Ishikawa (cell line): ENCODE results near the gene LFNG.

ENCODE experiments used
- CEBPB ChIP-seq: IDR thresholded peaks from 2 replicates; pipeline ENCODE4 v1.6.1; 2012
- CREB1 ChIP-seq: IDR thresholded peaks from 2 replicates; pipeline ENCODE4 v1.6.1; 2012; ENCODE audit warnings: low read depth
- EGR1 ChIP-seq: IDR thresholded peaks from 2 replicates; pipeline ENCODE4 v1.6.1; 2012
- EP300 ChIP-seq: IDR thresholded peaks from 2 replicates; pipeline ENCODE4 v1.6.1; 2012; ENCODE audit warnings: borderline replicate concordance
- FOXM1 ChIP-seq: IDR thresholded peaks from 2 replicates; pipeline ENCODE4 v1.6.1; 2012; ENCODE audit warnings: low read depth, borderline replicate concordance
- NFIC ChIP-seq: IDR thresholded peaks from 2 replicates; pipeline ENCODE4 v1.6.1; 2012
- RAD21 ChIP-seq: IDR thresholded peaks from 2 replicates; pipeline ENCODE4 v1.6.1; 2012; ENCODE audit warnings: low read depth
- TAF1 ChIP-seq: IDR thresholded peaks from 2 replicates; pipeline ENCODE4 v1.6.1; 2012; ENCODE audit warnings: low read depth, mild to moderate bottlenecking
- TCF12 ChIP-seq: IDR thresholded peaks from 2 replicates; pipeline ENCODE4 v1.6.1; 2012; ENCODE audit warnings: low read depth
- TEAD4 ChIP-seq: IDR thresholded peaks from 2 replicates; pipeline ENCODE4 v1.6.1; 2012
- YY1 ChIP-seq: IDR thresholded peaks from 2 replicates; pipeline ENCODE4 v1.6.1; 2012; ENCODE audit warnings: low read depth
- ZBTB7A ChIP-seq: IDR thresholded peaks from 2 replicates; pipeline ENCODE4 v1.6.1; 2012; ENCODE audit warnings: low read depth
- TF ChIP-seq, protein P1 (sequence below): IDR thresholded peaks from 2 replicates; pipeline ENCODE4 v1.6.1; 2012
- TF ChIP-seq, protein P2 (sequence below): IDR thresholded peaks from 2 replicates; pipeline ENCODE4 v1.6.1; 2012; ENCODE audit warnings: low read depth, mild to moderate bottlenecking
- TF ChIP-seq, protein P3 (sequence below): IDR thresholded peaks from 2 replicates; pipeline ENCODE4 v1.6.1; 2012

The LFNG gene

DNA sequence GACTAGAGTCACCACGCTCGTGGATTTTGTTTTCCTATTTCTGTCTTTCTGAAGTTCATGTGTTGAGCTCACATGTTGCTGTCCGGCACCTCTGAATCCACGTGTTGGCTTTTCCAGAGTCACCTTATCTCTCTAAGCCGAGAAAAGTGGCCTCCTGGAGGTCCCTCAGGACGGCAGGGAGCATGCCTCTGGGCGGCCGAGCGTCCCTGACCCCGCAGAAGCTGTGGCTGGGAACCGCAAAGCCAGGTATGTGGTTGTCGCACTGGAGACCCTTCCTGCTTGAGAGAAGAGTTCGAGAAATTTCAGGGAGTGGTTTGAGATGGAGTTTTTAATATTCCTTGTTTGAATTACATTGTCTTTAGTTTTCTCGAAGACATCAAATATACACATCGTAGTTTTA is 51.8 kb downstream of the LFNG start:
- TF ChIP-seq FOXM1 (no peak), CEBPB (no peak), TAF1 (no peak), EGR1 (no peak), NFIC (no peak), TEAD4 (no peak), EP300 (no peak), CREB1 (no peak), ZBTB7A (no peak), YY1 (no peak), TCF12 (no peak), RAD21 (no peak)
- TF ChIP-seq, protein P1, sequence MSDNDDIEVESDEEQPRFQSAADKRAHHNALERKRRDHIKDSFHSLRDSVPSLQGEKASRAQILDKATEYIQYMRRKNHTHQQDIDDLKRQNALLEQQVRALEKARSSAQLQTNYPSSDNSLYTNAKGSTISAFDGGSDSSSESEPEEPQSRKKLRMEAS = no peak
- TF ChIP-seq, protein P2, sequence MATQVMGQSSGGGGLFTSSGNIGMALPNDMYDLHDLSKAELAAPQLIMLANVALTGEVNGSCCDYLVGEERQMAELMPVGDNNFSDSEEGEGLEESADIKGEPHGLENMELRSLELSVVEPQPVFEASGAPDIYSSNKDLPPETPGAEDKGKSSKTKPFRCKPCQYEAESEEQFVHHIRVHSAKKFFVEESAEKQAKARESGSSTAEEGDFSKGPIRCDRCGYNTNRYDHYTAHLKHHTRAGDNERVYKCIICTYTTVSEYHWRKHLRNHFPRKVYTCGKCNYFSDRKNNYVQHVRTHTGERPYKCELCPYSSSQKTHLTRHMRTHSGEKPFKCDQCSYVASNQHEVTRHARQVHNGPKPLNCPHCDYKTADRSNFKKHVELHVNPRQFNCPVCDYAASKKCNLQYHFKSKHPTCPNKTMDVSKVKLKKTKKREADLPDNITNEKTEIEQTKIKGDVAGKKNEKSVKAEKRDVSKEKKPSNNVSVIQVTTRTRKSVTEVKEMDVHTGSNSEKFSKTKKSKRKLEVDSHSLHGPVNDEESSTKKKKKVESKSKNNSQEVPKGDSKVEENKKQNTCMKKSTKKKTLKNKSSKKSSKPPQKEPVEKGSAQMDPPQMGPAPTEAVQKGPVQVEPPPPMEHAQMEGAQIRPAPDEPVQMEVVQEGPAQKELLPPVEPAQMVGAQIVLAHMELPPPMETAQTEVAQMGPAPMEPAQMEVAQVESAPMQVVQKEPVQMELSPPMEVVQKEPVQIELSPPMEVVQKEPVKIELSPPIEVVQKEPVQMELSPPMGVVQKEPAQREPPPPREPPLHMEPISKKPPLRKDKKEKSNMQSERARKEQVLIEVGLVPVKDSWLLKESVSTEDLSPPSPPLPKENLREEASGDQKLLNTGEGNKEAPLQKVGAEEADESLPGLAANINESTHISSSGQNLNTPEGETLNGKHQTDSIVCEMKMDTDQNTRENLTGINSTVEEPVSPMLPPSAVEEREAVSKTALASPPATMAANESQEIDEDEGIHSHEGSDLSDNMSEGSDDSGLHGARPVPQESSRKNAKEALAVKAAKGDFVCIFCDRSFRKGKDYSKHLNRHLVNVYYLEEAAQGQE = no peak
- TF ChIP-seq, protein P3, sequence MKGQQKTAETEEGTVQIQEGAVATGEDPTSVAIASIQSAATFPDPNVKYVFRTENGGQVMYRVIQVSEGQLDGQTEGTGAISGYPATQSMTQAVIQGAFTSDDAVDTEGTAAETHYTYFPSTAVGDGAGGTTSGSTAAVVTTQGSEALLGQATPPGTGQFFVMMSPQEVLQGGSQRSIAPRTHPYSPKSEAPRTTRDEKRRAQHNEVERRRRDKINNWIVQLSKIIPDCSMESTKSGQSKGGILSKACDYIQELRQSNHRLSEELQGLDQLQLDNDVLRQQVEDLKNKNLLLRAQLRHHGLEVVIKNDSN = no peak

DNA sequence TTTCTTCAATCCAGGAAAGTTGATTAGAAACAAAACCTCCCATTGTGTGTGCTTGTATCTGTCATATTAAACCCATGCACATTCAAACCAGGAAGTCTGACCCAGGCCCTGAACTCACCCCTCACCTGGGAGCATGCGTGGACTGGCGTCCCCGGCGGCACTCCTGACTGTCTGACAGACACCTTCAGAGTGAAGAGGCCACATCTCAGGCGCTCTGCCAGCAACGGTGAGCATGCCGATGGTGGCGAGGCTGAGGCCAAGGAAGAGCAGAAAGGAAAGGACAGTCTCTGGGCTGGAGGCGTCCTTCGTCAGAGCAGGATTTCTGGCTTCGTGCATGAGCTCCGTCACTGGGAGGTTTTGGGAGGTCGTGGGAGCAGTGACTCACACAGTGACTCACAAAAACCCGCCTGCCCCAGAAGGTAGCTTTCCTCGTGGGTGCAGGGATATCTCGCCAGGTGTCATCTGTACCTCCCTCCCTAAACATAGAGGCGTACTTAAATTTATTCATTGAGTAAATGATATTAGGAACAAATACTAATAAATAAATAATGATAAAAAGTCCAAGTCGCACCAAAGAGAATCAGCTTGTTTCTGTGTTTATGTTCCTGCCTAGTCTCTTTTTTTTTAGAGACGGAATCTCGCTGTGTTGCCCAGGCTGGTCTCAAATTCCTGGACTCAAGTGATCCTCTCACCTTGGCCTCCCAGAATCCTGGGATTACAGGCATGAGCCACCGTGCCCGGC is 52.7 kb downstream of the LFNG start:
- TF ChIP-seq EP300 = no peak
- TF ChIP-seq FOXM1 = no peak
- TF ChIP-seq CREB1 = no peak
- TF ChIP-seq, protein P3 = no peak
- no peak for TF ChIP-seq TEAD4
- TF ChIP-seq EGR1 = no peak
- TF ChIP-seq, protein P2 = no peak
- TF ChIP-seq ZBTB7A = no peak
- TF ChIP-seq RAD21 = no peak
- no peak for TF ChIP-seq TCF12
- no peak for TF ChIP-seq CEBPB
- TF ChIP-seq, protein P1 = no peak
- TF ChIP-seq YY1 = no peak
- TF ChIP-seq NFIC = no peak
- no peak for TF ChIP-seq TAF1

DNA sequence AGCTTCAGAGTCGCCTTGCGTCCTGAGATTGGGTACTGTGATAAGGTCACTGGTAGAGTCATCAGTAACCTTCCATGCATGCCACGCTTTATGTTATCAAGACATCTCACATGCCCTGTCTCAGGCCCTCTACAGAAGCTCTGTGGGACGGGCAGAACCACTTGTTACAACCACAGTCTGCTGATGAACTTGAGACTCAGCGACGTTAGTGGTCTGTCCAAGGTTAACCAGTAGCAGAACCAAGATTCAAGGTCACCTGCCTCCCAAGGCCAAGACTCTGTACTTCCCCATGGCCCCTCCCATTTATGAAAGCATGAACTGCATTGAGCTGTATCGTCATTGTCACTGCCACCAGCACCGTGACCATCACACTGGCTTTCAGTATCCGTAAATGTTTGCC is 54.2 kb downstream of the LFNG start:
- TF ChIP-seq CREB1 (no peak), RAD21 (no peak), TAF1 (no peak), EP300 (no peak), CEBPB (no peak), EGR1 (no peak), ZBTB7A (no peak), YY1 (no peak), TEAD4 (no peak)
- TF ChIP-seq, protein P2 = no peak
- TF ChIP-seq, protein P1 = no peak
- TF ChIP-seq, protein P3 = no peak
